ENCODE data around the gene CPNE1.
"Not testable (repeated sequence)": the region's sequence is repeated elsewhere in the genome, so short reads cannot be mapped to it uniquely, and the experiment has no call there.

CPNE1 gene

GRCh38 chr20:35702051-35702823 lies 37.5 kb upstream of the CPNE1 start:
- FAIRE-seq (no peak), DNase-seq (ENCODE audit: insufficient read length, low spot score) (no peak)
- no peak for TF ChIP-seq POLR2A (IDR thresholded peaks at IDR 0.05; ENCODE audit: low read depth, low read length)

- DNase-seq (ENCODE audit: insufficient read length, low spot score), result no peak
- no peak for FAIRE-seq
Measured at GRCh38 chr20:35700625-35701148, 36.0 kb upstream of the CPNE1 start.

GRCh38 chr20:35699957-35700624 lies 35.4 kb upstream of the CPNE1 start:
- no peak for TF ChIP-seq POLR2A (IDR thresholded peaks at IDR 0.05; ENCODE audit: low read depth, low read length)
- DNase-seq (ENCODE audit: insufficient read length, low spot score) (no peak), FAIRE-seq (no peak)

More at GRCh38 chr20:35700625-35701148, 36.0 kb upstream of the CPNE1 start:
- no peak for TF ChIP-seq POLR2A (IDR thresholded peaks at IDR 0.05; ENCODE audit: low read depth, low read length)

GRCh38 chr20:35699127-35699956 lies 34.6 kb upstream of the CPNE1 start, which contains the start of the genes NFS1 and ROMO1:
Gene NFS1 (minus strand): TSS chr20:35699352. CDS start chr20:35699288, 64 bp downstream.
Gene ROMO1 (plus strand): TSS chr20:35699405. CDS start chr20:35699633, 228 bp downstream.
- DNase-seq (ENCODE audit: insufficient read length, low spot score) (peak; percentile 85), FAIRE-seq (no peak)

GRCh38 chr20:35698298-35699126 lies 33.8 kb upstream of the CPNE1 start:
- TF ChIP-seq POLR2A (IDR thresholded peaks at IDR 0.05; ENCODE audit: low read depth, low read length), result no peak
- FAIRE-seq, result no peak
- DNase-seq (ENCODE audit: insufficient read length, low spot score), result no peak

More at GRCh38 chr20:35699127-35699956, 34.6 kb upstream of the CPNE1 start, which contains the start of the genes NFS1 and ROMO1:
- peak; percentile 69 for TF ChIP-seq POLR2A (IDR thresholded peaks at IDR 0.05; ENCODE audit: low read depth, low read length)

GRCh38 chr20:35697696-35698297 lies 33.1 kb upstream of the CPNE1 start:
- no peak for TF ChIP-seq POLR2A (IDR thresholded peaks at IDR 0.05; ENCODE audit: low read depth, low read length)
- DNase-seq (ENCODE audit: insufficient read length, low spot score) (no peak), FAIRE-seq (no peak)

GRCh38 chr20:35695978-35696377 lies 31.3 kb upstream of the CPNE1 start:
- DNase-seq (ENCODE audit: insufficient read length, low spot score) (no peak), FAIRE-seq (no peak)
- no peak for TF ChIP-seq POLR2A (IDR thresholded peaks at IDR 0.05; ENCODE audit: low read depth, low read length)

- no peak for TF ChIP-seq POLR2A (IDR thresholded peaks at IDR 0.05; ENCODE audit: low read depth, low read length)
- FAIRE-seq (no peak), DNase-seq (ENCODE audit: insufficient read length, low spot score) (no peak)
Measured at GRCh38 chr20:35695245-35695749, 30.6 kb upstream of the CPNE1 start.

- TF ChIP-seq POLR2A (IDR thresholded peaks at IDR 0.05; ENCODE audit: low read depth, low read length), result no peak
- FAIRE-seq (no peak), DNase-seq (ENCODE audit: insufficient read length, low spot score) (no peak)
Measured at GRCh38 chr20:35690265-35690664, 25.6 kb upstream of the CPNE1 start.

- not testable (repeated sequence) for DNase-seq (ENCODE audit: insufficient read length, low spot score); FAIRE-seq
Measured at GRCh38 chr20:35686872-35687271, 22.2 kb upstream of the CPNE1 start.

- FAIRE-seq, result not testable (repeated sequence)
Measured at GRCh38 chr20:35685368-35685767, 20.7 kb upstream of the CPNE1 start.

GRCh38 chr20:35681960-35682359 lies 17.3 kb upstream of the CPNE1 start:
- DNase-seq (ENCODE audit: insufficient read length, low spot score) (no peak), FAIRE-seq (no peak)
- no peak for TF ChIP-seq POLR2A (IDR thresholded peaks at IDR 0.05; ENCODE audit: low read depth, low read length)

More at GRCh38 chr20:35685368-35685767, 20.7 kb upstream of the CPNE1 start:
- not testable (repeated sequence) for DNase-seq (ENCODE audit: insufficient read length, low spot score)
